ENCODE results near the gene DVL3. TPM values are rescaled to one million over a fixed set of nuclear protein-coding genes. Genes with fewer than 3 reads are reported as not detected.

The DVL3 gene
- total RNA-seq, 2 donors from 2014 or later: 40.0 to 53.4 TPM

DNA sequence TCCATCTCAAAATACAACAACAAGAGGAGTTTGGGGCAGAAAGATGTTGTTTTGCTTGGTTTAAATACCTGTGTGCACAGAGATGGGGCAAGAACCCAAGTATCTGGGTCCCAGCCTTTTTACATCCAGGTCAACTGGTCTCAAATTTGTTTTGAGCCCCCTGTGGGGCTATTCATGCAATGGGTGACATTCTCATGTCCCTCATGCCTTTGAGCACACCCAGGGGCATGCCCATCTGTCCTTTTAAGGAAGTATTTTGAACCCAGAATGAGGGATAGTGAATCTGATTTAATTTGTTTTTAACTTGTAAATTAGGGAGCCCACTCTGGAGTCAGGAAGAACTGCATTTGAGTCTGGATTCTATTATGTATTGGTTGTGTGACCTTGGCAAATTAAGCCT is 45.6 kb downstream of the DVL3 start:
- peaks cover 6% of the 10 kb centered on the region for H3K4me1 ChIP-seq
- no peaks in the 10 kb centered on the region for H3K27me3 ChIP-seq
- no peak for TF ChIP-seq POLR2A (IDR thresholded peaks at IDR 0.05)
- TF ChIP-seq CTCF (IDR thresholded peaks at IDR 0.05): no peak
- no peak overlapping the region for H3K4me3 ChIP-seq
- no peak overlapping the region for H3K27ac ChIP-seq
- DNase-seq (no peak), ATAC-seq (no peak)
- intact Hi-C loops (cut with DNase I): no loop called here
- H3K36me3 ChIP-seq (replicated peaks in 1 of 2; ENCODE audit: insufficient read depth in 1 of 2, low read depth in 2 of 2): no peaks in the 10 kb centered on the region
- H3K9me3 ChIP-seq: no peaks in the 10 kb centered on the region

- Histone ChIP-seq H3K36me3 (replicated peaks in 1 of 2; ENCODE audit: insufficient read depth in 1 of 2, low read depth in 2 of 2) (no peaks in the 10 kb centered on the region), H3K27me3 (no peaks in the 10 kb centered on the region), H3K9me3 (no peaks in the 10 kb centered on the region), H3K4me3 (no peak overlapping the region), H3K27ac (no peak overlapping the region), H3K4me1 (no peaks in the 10 kb centered on the region)
- no peak for TF ChIP-seq CTCF (IDR thresholded peaks at IDR 0.05)
- no peak for TF ChIP-seq POLR2A (IDR thresholded peaks at IDR 0.05)
- 78 to 80% methylated on average over 6 to 8 of the region's 8 CpGs for WGBS, 2 donors
- DNase-seq (no peak), ATAC-seq (no peak)
- intact Hi-C loops (cut with DNase I): no loop called here
Measured at GRCh38 chr3:184203526-184203925, 48.3 kb downstream of the DVL3 start.

DNA sequence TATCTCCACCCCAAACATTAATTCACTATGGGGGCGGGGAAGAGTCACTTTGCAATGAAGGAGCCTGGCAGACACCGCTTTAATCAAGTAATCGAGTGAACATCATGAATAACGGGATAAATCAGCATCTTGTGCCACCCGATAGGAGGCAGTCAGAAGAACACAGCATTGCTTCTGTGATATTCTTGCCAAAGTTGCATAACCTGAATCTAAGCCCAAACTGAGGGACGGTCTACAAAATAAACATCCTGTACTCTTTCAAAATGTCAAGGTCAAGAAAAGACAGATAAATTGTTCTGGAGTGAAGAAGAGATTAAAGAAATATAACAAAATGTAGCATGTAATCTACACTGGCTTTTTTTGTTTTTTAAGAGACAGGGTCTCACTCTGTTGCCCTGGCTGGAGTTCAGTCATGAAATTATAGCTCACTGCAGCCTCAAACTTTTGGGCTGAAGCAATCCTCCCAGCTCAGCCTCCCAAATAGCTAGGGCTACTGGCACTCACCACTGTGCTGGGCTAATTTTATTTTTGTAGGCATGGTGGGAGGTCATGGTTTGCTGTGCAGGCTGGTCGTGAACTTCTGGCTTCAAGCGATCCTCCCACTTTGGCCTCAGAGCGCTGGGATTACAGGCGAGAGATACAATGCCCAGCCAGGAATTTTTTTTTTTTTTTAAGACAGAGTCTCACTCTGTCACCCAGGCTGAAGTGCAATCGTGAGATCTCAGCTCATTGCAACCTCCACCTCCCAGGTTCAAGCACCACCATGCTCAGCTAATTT is 54.2 kb downstream of the DVL3 start:
- H3K4me3 ChIP-seq: no peak overlapping the region
- DNase-seq (no peak), ATAC-seq (no peak)
- TF ChIP-seq CTCF (IDR thresholded peaks at IDR 0.05) (no peak), POLR2A (IDR thresholded peaks at IDR 0.05) (no peak)
- H3K4me1 ChIP-seq: no peaks in the 10 kb centered on the region
- 47 to 49% methylated on average over 11 of the region's 11 CpGs for WGBS, 2 donors
- intact Hi-C loops (cut with DNase I): no loop called here
- no peaks in the 10 kb centered on the region for H3K36me3 ChIP-seq (replicated peaks in 1 of 2; ENCODE audit: insufficient read depth in 1 of 2, low read depth in 2 of 2)
- no peaks in the 10 kb centered on the region for H3K9me3 ChIP-seq
- no peaks in the 10 kb centered on the region for H3K27me3 ChIP-seq
- no peak overlapping the region for H3K27ac ChIP-seq

GRCh38 chr3:184211297-184211696 is 56.1 kb downstream of the DVL3 start:
- intact Hi-C loops (cut with DNase I): no loop called here
- ATAC-seq: no peak
- no peaks in the 10 kb centered on the region for H3K9me3 ChIP-seq

More at GRCh38 chr3:184211297-184211696, 56.1 kb downstream of the DVL3 start:
- DNase-seq: no peak
- Histone ChIP-seq H3K27me3 (no peaks in the 10 kb centered on the region), H3K27ac (no peak overlapping the region), H3K4me1 (no peaks in the 10 kb centered on the region), H3K4me3 (no peak overlapping the region), H3K36me3 (replicated peaks in 1 of 2; ENCODE audit: insufficient read depth in 1 of 2, low read depth in 2 of 2) (no peaks in the 10 kb centered on the region)
- TF ChIP-seq CTCF (IDR thresholded peaks at IDR 0.05): no peak
- 34 to 37% methylated on average over 5 of the region's 5 CpGs for WGBS, 2 donors

Measured in body of pancreas (tissue), 4 donors.